ENCODE measurements around the gene SPART.
A peak's percentile ranks its signal among the peaks of the same experiment; 100 is the strongest.
"Not testable (repeated sequence)": the region's sequence is repeated elsewhere in the genome, so short reads cannot be mapped to it uniquely, and the experiment has no call there.

SPART gene

GRCh38 chr13:36310417-36311108 is 35.6 kb downstream of the SPART start:
- no peak for DNase-seq

GRCh38 chr13:36302289-36302688 is 43.9 kb downstream of the SPART start:
- DNase-seq = no peak

GRCh38 chr13:36299469-36299868 is 46.7 kb downstream of the SPART start:
- DNase-seq = not testable (repeated sequence)

- no peak for DNase-seq
Observed at GRCh38 chr13:36298535-36299068, 47.6 kb downstream of the SPART start.

- DNase-seq = peak; percentile 64 to 71
Observed at GRCh38 chr13:36297366-36298338, 48.5 kb downstream of the SPART start, which contains the start of gene CCDC169. TSS of gene CCDC169 (minus strand) at chr13:36297814. CDS start at chr13:36297719, 95 bp downstream.

GRCh38 chr13:36294096-36294495 is 52.1 kb downstream of the SPART start:
- no peak for DNase-seq

GRCh38 chr13:36293497-36293896 is 52.7 kb downstream of the SPART start:
- DNase-seq = no peak

- DNase-seq = no peak
Observed at GRCh38 chr13:36288794-36289391, 57.3 kb downstream of the SPART start.

GRCh38 chr13:36286006-36286405 is 60.2 kb downstream of the SPART start:
- no peak for DNase-seq

GRCh38 chr13:36282821-36283432 is 63.3 kb downstream of the SPART start:
- peak in 1 of 2 donors; percentile 6 for DNase-seq

- peak in 1 of 2 donors; percentile 5 for DNase-seq
Observed at GRCh38 chr13:36275190-36276002, 70.8 kb downstream of the SPART start.

- DNase-seq = no peak
Observed at GRCh38 chr13:36273431-36273830, 72.8 kb downstream of the SPART start.

GRCh38 chr13:36261976-36262375 is 84.2 kb downstream of the SPART start:
- DNase-seq = no peak

GRCh38 chr13:36261011-36261410 is 85.2 kb downstream of the SPART start:
- DNase-seq = no peak

GRCh38 chr13:36259361-36260137 is 86.6 kb downstream of the SPART start:
- no peak for DNase-seq

GRCh38 chr13:36258831-36259230 is 87.4 kb downstream of the SPART start:
- DNase-seq = no peak

Measured in CD4-positive, alpha-beta T cell treated with Interleukin-1 beta for 1 hour (primary cell).